GM12878 (cell line): Measurements from ENCODE around the gene B3GNT7. TPM values are rescaled to one million over a fixed set of nuclear protein-coding genes. Genes with fewer than 3 reads are reported as not detected.

ENCODE experiments used
- ATAC-seq: fragments of 200-7000 bp; cut with Tn5 transposase; 3 replicates; pipeline ENCODE4 v1.9.1; 2020; ENCODE audit warnings: mild to moderate bottlenecking, moderate library complexity
- BruUV-seq: library from RNA; stranded (reverse); fragments of 400-500 nt; replicated peaks from 2 replicates; lab custom pipeline; 2021; lab: Mats Ljungman, UMichigan
- CTCF ChIA-PET: fragments of 300-600 bp; sonication (Branson Sonifier 250); formaldehyde crosslinking; extraction: SDS; loops from one replicate; lab custom pipeline; 2021; ENCODE audit warnings: inconsistent platforms; lab: Yijun Ruan, JAX
- POLR2A ChIA-PET: fragments of 350-600 bp; formaldehyde crosslinking; extraction: SDS; loops from one replicate; lab custom pipeline; 2021; ENCODE audit warnings: inconsistent platforms; lab: Charles Lee
- RAD21 ChIA-PET: fragments of 300-600 bp; sonication (Branson Sonifier 250); formaldehyde crosslinking; loops from one replicate; lab custom pipeline; 2023; ENCODE audit warnings: antibody characterized with exemption; ENCODE audit not compliant: unreplicated experiment; lab: Charles Lee
- SMC1A ChIA-PET: fragments of 300-600 bp; sonication (Branson Sonifier 250); formaldehyde crosslinking; loops from one replicate; lab custom pipeline; 2023; ENCODE audit not compliant: unreplicated experiment, uncharacterized antibody; lab: Charles Lee
- DNase-seq: peaks from one replicate; pipeline ENCODE4 v3.0.0-alpha.2; 2011; ENCODE audit warnings: low read depth, low spot score
- FAIRE-seq: peaks from 3 replicates; lab custom pipeline; 2011; peaks lifted over from hg19 to GRCh38; lab: Jason Lieb, UNC
- H2AFZ ChIP-seq: 2 replicates; pipeline ENCODE4 v1.6.0; 2011; ENCODE audit warnings: low read depth, low read length, control low read depth; ENCODE audit not compliant: control insufficient read depth
- H3K27ac ChIP-seq: 2 replicates; pipeline ENCODE4 v1.5.1; 2011; ENCODE audit warnings: control low read depth; ENCODE audit not compliant: control insufficient read depth, insufficient read depth
- H3K27me3 ChIP-seq, 2 experiments: replicated peaks in 1 of 2; 2 replicates each; pipeline versions ENCODE4 v1.6.0 to v1.6.1; 2011; ENCODE audit warnings: low read length in 1 of 2; ENCODE audit not compliant: control insufficient read depth in 2 of 2, insufficient read depth in 2 of 2
- H3K36me3 ChIP-seq, 2 experiments: 2 replicates each; pipeline ENCODE4 v1.5.1; 2011; ENCODE audit warnings: low read length in 1 of 2; ENCODE audit not compliant: control insufficient read depth in 2 of 2, insufficient read depth in 2 of 2
- H3K4me1 ChIP-seq: 2 replicates; pipeline ENCODE4 v1.6.1; 2011; ENCODE audit warnings: mild to moderate bottlenecking, low read length, moderate library complexity, mixed read lengths; ENCODE audit not compliant: control insufficient read depth, insufficient read depth
- H3K4me2 ChIP-seq: 2 replicates; pipeline ENCODE4 v1.6.0; 2011; ENCODE audit warnings: control low read depth; ENCODE audit not compliant: control insufficient read depth, insufficient read depth
- H3K4me3 ChIP-seq: fragments of 200-600 bp; sonication (generic); 2 replicates; pipeline ENCODE4 v1.5.1; 2016
- H3K79me2 ChIP-seq: 2 replicates; pipeline ENCODE4 v1.6.0; 2011; ENCODE audit warnings: low read length; ENCODE audit not compliant: control insufficient read depth, insufficient read depth
- H3K9ac ChIP-seq: 2 replicates; pipeline ENCODE4 v1.8.0; 2011; ENCODE audit warnings: low read length, control low read depth, mixed read lengths; ENCODE audit not compliant: control insufficient read depth, insufficient read depth
- H3K9me3 ChIP-seq: replicated peaks from 3 replicates; pipeline ENCODE4 v1.5.1; 2011; ENCODE audit warnings: mild to moderate bottlenecking, low read length; ENCODE audit not compliant: control insufficient read depth, insufficient read depth
- H4K20me1 ChIP-seq: 2 replicates; pipeline ENCODE4 v1.6.0; 2011; ENCODE audit not compliant: control insufficient read depth, insufficient read depth
- GATAD2B ChIP-seq: fragments of 450-650 bp; conservative IDR thresholded peaks from 2 replicates; pipeline ENCODE4 v1.6.1; 2017; ENCODE audit warnings: low read depth, mild to moderate bottlenecking, moderate library complexity
- NR2C1 ChIP-seq: fragments of 450-650 bp; IDR thresholded peaks from 2 replicates; pipeline ENCODE4 v1.6.1; 2017; ENCODE audit warnings: antibody characterized with exemption, mild to moderate bottlenecking, moderate library complexity
- NR2F1 ChIP-seq: fragments of 450-650 bp; conservative IDR thresholded peaks from 2 replicates; pipeline ENCODE4 v1.6.1; 2017; ENCODE audit warnings: mild to moderate bottlenecking
- RAD21 ChIP-seq: IDR thresholded peaks from 2 replicates; pipeline ENCODE4 v1.6.1; 2011; ENCODE audit warnings: mild to moderate bottlenecking, low read depth, low read length, moderate library complexity; ENCODE audit not compliant: insufficient read depth
- SKIL ChIP-seq: fragments of 450-650 bp; IDR thresholded peaks from 2 replicates; pipeline ENCODE4 v1.6.1; 2017; ENCODE audit warnings: mild to moderate bottlenecking, low read depth, inconsistent platforms; ENCODE audit not compliant: poor library complexity, severe bottlenecking
- SPI1 ChIP-seq: IDR thresholded peaks from 2 replicates; pipeline ENCODE4 v1.6.1; 2011; ENCODE audit warnings: low read depth, mild to moderate bottlenecking, low read length, moderate library complexity, borderline replicate concordance; ENCODE audit not compliant: insufficient read depth
- WGBS: methylation state at CpG from one replicate; pipeline ENCODE4 v1.1.6; 2016; ENCODE audit warnings: low lambda C conversion rate; ENCODE audit not compliant: insufficient replicate concordance, insufficient coverage; ENCODE audit errors: missing lambda C conversion rate; 5-methylcytosine and 5-hydroxymethylcytosine counted together
- in situ Hi-C: fragments of 300-500 bp; cut with MboI; formaldehyde crosslinking; loops from 9 replicates; pipeline ENCODE4 v1.14.3; 2018; ENCODE audit warnings: mixed read lengths
- intact Hi-C: fragments of 100-400 bp; cut with micrococcal nuclease; formaldehyde crosslinking; loops from one replicate; pipeline ENCODE4 v1.14.2; 2022; ENCODE audit not compliant: unreplicated experiment
- polyA plus RNA-seq, 11 experiments: library from polyadenylated mRNA; depleted of rRNA in 4 of 11; unstranded in 6 of 11; stranded (reverse) in 5 of 11; fragments of >200 nt; fragmentation: Nextera tagmentation in 4 of 11; fragmentation: Illumina TruSeq in 1 of 11; extraction: Ambion mirVana in 4 of 11; extraction: Trizol in 1 of 11; gene quantifications; 1 replicate in 1 of 11; 2 replicates in 10 of 11; pipeline versions ENCODE4 v1.2.1 to v1.2.3, GENCODE V29; 2011 to 2016; ENCODE audit warnings: inconsistent platforms in 2 of 11, missing spikeins in 2 of 11, low read depth in 1 of 11
- total RNA-seq, 4 experiments: library from RNA; depleted of rRNA in 3 of 4; stranded (reverse); fragments of >200 nt in 3 of 4; fragmentation: Illumina TruSeq in 1 of 4; extraction: Trizol in 1 of 4; gene quantifications; 2 replicates each; pipeline versions ENCODE4 v1.2.1 to v1.2.3, GENCODE V29; 2013 to 2021
- TF ChIP-seq, protein P1 (sequence below): fragments of 450-650 bp; IDR thresholded peaks from 2 replicates; pipeline ENCODE4 v1.6.1; 2016; ENCODE audit warnings: mild to moderate bottlenecking, moderate library complexity, borderline replicate concordance
- TF ChIP-seq, protein P2 (sequence below): fragments of 450-650 bp; IDR thresholded peaks from 2 replicates; pipeline ENCODE4 v1.6.1; 2018; ENCODE audit warnings: borderline replicate concordance, mild to moderate bottlenecking; ENCODE audit not compliant: partially characterized antibody

The B3GNT7 gene
- total and polyA plus RNA-seq, 10 of the 15 experiments (the other 5 are each of a cell fraction or from before 2014, with no cell fraction given) = 0.91 to 12.6 (median 3.7) TPM

GRCh38 chr2:231357931-231358330 lies 37.6 kb upstream of the B3GNT7 start:
- peaks cover 15% of the 10 kb centered on the region for H3K4me1 ChIP-seq
- ChIA-PET POLR2A (no interaction called here), RAD21 (no interaction called here), SMC1A (no interaction called here), CTCF (no interaction called here)
- no peak overlapping the region for H3K4me3 ChIP-seq
- ATAC-seq = no peak
- no peak overlapping the region for H3K4me2 ChIP-seq
- no peaks in the 10 kb centered on the region for H3K79me2 ChIP-seq
- in situ Hi-C loops (no loop called here), intact Hi-C loops (no loop called here)
- H3K9me3 ChIP-seq = no peaks in the 10 kb centered on the region
- H2AFZ ChIP-seq = no peak overlapping the region
- TF ChIP-seq NR2F1 = no peak
- TF ChIP-seq, protein P1, sequence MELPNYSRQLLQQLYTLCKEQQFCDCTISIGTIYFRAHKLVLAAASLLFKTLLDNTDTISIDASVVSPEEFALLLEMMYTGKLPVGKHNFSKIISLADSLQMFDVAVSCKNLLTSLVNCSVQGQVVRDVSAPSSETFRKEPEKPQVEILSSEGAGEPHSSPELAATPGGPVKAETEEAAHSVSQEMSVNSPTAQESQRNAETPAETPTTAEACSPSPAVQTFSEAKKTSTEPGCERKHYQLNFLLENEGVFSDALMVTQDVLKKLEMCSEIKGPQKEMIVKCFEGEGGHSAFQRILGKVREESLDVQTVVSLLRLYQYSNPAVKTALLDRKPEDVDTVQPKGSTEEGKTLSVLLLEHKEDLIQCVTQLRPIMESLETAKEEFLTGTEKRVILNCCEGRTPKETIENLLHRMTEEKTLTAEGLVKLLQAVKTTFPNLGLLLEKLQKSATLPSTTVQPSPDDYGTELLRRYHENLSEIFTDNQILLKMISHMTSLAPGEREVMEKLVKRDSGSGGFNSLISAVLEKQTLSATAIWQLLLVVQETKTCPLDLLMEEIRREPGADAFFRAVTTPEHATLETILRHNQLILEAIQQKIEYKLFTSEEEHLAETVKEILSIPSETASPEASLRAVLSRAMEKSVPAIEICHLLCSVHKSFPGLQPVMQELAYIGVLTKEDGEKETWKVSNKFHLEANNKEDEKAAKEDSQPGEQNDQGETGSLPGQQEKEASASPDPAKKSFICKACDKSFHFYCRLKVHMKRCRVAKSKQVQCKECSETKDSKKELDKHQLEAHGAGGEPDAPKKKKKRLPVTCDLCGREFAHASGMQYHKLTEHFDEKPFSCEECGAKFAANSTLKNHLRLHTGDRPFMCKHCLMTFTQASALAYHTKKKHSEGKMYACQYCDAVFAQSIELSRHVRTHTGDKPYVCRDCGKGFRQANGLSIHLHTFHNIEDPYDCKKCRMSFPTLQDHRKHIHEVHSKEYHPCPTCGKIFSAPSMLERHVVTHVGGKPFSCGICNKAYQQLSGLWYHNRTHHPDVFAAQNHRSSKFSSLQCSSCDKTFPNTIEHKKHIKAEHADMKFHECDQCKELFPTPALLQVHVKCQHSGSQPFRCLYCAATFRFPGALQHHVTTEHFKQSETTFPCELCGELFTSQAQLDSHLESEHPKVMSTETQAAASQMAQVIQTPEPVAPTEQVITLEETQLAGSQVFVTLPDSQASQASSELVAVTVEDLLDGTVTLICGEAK = no peak
- no peak for TF ChIP-seq RAD21
- TF ChIP-seq, protein P2, sequence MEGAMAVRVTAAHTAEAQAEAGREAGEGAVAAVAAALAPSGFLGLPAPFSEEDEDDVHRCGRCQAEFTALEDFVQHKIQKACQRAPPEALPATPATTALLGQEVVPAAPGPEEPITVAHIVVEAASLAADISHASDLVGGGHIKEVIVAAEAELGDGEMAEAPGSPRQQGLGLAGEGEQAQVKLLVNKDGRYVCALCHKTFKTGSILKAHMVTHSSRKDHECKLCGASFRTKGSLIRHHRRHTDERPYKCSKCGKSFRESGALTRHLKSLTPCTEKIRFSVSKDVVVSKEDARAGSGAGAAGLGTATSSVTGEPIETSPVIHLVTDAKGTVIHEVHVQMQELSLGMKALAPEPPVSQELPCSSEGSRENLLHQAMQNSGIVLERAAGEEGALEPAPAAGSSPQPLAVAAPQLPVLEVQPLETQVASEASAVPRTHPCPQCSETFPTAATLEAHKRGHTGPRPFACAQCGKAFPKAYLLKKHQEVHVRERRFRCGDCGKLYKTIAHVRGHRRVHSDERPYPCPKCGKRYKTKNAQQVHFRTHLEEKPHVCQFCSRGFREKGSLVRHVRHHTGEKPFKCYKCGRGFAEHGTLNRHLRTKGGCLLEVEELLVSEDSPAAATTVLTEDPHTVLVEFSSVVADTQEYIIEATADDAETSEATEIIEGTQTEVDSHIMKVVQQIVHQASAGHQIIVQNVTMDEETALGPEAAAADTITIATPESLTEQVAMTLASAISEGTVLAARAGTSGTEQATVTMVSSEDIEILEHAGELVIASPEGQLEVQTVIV = no peak
- no peak for TF ChIP-seq GATAD2B
- TF ChIP-seq SPI1 = no peak
- no peak for TF ChIP-seq NR2C1
- no peak for TF ChIP-seq SKIL
- WGBS = 75% methylated on average over 4 of the region's 4 CpGs
- H3K9ac ChIP-seq = no peak overlapping the region
- no peak for DNase-seq
- no peaks in the 10 kb centered on the region for H3K36me3 ChIP-seq
- no peak overlapping the region for H3K27ac ChIP-seq
- no peak for FAIRE-seq
- no TSS peak for BruUV-seq
- H3K27me3 ChIP-seq = no peaks in the 10 kb centered on the region
- H4K20me1 ChIP-seq = no peaks in the 10 kb centered on the region
